Hepatic stellate cell (primary cell): ENCODE measurements around the gene MRPL38.
"Not testable (repeated sequence)": the region's sequence is repeated elsewhere in the genome, so short reads cannot be mapped to it uniquely, and the experiment has no call there.

Source experiments
- DNase-seq: peaks from one replicate; pipeline ENCODE4 v3.0.0; 2011; ENCODE audit warnings: low spot score

The MRPL38 gene

DNA sequence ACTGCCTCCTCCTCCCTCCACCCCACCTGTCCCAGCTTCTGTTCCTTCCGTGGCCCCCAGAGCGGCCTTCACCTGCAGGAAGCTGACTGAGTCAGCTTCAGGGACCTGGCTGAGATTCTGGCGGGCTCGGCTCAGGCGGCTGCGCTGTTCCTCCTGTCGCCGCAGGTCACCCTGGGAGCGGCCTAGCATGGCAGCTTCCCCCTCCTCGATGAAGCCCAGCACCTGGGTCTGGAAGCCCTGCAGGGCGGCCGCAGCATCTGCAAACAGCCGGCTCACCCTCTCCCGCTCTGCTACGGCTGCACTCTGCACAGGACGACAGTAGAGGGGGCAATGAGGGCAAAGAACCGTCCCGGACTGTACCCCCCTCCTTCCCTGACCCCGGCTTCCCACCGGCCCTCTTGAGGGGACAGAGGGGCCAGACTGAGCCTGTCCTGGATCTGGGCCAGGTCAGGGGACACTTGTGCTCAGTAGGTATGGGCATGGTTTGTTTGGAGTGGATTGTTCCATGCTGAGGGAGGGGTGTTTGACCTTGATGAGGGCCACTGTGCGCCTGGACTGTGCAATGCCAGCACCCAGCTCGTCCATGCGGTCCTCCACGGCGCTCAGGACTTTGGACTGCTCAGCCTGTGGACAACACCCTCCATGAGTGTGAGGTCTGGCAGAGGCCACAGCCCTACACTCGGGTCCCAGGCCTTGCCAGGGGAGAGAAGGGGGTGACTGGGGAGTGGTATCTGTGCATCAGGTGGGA lies 28.3 kb downstream of the MRPL38 start:
- no peak for DNase-seq

DNA sequence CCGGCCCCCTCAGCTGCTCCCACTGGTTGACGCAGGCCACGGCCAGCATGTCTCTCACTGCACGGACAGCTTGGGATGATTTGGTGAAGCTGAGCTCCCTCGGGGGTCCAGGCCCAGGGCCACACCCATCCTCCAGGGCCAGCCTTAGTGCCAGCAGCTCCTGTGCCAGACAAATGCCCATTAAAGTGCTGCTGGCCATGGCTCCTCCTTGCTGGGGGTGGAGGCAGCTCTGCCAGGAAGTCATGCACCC lies 28.8 kb downstream of the MRPL38 start:
- no peak for DNase-seq

DNA sequence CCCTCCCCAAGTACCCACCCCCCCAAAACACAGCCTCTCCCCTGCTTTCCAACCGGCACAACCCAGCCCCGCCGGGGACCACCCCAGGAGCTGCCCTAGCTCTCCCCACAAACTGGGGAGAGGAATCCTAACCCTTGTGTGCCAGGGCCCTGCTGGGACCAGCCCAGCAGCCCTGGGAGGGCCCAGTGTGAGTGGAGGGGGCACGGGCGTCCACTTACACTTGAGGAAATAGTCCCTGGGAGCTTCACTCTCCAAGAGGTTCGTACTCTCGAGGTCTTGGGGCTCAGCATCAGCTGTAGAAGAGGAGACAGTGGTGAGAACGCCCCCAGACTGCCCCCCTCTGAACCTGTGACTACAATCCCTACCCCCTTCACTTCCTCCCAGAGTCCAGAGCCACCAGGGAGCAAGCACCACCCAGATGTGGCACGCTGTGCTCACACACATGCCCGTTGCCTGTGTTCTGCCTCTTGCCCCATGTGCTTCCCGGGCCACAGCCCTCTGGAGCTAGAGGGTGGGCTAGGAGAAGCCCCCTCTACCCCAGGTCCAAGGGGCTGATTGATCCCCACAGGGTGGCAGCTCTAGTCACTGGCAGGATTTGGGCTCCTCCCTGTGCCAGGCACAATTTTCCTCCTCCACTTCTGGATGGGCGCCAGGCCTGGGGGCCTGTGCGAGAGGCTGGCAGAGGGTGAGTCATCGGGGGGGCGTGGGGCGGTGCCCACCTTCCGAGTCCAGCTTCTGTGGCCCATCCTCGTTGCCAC lies 29.3 kb downstream of the MRPL38 start:
- no peak for DNase-seq

DNA sequence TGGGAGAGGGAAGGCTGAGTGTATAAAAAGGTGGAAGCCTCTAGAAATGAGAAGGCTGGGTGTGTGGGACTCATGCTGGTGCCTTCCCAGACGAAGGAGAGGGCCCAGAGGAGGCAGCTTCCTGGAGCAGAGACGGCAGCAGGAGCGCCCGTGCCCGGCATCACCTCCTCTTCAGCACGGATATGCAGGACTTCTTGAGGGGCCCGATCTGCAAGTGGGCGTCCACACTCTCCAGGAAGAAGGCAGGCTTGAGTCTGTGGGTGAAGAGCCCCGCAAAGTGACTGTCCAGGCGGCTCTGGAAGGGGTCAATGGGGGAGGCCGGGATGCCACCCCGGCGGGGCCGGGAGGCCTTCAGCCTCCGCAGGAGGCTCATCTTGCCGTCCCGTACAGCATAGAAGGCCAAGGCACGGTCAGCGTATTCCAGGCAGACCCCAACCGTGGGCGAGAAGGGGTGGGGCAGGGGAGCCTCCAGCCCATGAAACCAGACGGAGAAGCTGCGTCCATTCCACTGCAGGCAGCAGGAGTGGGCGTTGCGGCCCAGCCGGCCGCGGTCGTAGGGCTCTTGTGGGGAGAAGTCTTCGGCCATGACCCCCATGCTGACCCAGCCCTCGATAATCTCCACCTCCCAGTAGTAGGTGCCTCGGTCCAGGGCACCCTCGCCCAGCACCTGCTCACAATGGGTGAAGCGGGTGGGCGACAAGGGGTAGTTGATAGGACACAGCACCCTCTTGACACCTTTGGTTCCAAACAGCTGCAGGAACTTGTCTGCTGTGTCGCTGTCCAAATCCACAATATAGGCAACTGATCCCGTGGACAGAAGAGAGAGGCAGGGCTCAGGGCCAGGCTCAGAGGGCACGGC lies 30.1 kb downstream of the MRPL38 start:
- no peak for DNase-seq

DNA sequence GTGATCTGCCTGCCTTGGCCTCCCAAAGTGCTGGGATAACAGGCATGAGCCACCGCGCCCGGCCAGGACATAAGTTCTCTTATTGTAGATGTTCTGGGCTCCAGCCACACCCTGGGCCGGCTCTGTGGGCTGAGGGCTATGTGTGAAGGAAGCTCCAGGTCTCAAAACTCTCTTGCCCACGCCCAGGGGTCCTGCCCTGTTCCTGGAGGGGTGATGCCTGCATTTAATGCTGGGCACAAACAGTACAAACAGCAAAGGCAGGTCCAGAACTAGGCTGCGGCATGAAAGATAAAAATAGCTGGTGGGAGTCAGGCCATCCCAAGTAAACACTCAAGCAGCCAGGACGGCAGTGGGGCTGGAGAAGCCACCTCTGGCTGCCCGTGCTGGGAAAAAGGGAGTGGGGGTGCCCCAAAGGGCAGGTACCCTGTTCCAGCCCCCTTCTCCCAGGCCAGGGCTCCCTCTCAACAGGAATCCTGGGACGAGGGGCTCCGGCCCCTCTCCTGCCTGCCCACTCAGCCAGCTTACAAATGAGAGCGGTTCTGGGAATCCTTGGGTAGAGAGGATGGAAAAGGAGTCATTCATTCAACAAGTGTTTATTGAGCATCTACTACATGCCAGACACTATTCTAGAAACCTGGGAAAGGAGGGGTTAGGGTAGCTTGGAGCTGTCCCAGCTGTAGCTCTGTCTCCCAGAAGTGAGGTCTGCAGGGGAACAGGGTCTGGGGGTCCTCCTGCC lies 30.9 kb downstream of the MRPL38 start:
- DNase-seq: no peak

DNA sequence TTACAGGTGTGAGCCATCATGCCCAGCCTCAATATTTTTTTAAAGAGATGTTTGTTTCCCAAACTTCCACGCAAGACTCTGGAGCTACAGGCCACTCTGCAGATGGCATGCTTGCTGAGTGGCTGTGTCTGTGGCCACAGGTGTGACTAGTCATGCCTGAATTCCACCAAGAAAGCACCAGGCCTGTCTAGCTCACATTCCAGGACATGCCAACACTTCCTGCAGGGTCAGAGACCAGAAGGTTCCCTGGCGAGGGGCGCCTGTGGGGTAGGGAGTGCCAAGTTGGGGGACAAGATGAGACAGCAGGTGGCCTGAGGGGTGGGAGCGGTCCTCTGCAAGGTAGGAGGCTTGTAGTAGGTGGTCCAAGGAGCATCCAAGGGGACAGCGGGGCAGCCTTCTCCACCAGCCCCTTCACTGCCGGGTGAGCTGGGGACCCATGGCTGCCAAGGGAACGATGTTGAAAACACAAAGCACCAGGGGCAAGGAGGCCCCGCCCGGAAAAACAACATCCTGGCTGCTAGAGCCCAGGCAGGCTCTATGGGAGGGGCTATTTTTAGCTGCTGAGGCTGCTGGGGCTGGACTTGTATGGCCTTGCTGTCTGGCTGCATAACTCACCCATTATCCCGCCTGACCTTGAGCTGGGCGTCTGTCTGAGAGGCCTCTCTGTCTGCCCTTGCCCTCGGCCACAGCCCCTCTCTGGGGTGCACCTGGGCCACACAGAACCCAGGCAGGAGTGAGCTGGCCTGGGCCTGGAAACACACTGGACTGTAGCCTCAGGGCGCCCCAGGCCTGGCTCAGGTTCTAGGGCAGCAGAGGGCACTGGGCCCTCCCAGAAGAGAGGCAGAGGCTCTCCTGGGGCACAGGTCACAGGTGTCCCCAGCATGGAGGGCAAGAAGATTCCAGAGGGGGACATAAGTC lies 32.0 kb downstream of the MRPL38 start:
- DNase-seq: peak; percentile 97

DNA sequence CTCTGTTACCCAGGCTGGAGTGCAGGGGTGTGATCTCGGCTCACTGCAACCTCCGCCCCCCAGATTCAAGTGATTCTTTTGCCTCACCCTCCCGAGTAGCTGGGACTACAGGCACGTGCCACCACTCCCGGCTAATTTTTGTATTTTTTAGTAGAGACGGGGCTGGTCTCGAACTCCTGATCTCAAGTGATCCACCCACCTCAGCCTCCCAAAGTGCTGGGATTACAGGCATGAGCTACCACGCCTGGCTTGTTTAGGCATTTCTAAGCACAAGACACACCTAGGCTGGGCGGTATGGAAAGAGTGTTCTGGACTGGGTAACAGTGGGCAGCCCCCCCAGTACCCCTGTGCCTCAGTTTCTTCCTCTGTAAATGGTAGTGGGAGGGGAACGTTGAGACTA lies 34.5 kb downstream of the MRPL38 start:
- not testable (repeated sequence) for DNase-seq

DNA sequence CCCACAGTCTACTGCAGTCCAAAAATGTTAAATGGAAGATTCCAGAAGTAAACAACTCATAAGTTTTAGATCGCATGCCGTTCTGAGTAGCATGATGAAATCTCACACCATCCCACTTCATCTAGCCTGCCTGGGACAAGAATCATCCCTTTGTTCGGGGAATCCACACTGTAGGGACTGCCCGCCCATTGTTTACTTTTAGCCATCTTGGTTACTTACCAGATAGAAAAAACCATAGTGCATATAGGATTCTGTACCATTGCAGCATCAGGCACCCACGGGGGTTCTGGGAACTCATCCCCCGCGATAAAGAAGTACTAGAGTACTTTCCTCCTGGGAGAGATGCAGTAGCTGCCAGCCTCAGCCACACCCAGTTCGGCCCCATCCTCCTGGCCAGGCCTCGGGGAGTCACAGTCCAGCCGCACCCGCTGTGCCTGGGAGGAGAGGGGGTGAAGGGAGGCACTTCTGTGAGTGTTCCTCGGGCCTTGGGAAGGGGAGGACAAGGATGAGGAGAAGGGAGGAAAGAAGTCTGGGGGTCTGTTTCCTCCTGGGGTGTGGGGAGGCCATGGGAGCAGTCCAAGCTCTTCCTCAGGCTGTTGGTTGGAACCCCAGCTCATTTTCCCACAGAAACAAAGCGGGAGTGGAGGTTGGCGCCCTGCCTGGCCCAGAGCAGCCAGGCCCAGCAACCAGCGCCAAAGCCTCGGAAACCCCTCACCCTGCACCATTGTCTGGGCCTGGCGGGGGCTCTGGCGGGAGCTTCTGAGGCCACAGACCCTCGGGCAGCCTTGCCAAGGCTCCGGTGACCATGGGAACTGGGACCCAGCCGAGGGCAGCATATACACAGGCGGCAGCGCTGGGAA lies 35.2 kb downstream of the MRPL38 start:
- no peak for DNase-seq

DNA sequence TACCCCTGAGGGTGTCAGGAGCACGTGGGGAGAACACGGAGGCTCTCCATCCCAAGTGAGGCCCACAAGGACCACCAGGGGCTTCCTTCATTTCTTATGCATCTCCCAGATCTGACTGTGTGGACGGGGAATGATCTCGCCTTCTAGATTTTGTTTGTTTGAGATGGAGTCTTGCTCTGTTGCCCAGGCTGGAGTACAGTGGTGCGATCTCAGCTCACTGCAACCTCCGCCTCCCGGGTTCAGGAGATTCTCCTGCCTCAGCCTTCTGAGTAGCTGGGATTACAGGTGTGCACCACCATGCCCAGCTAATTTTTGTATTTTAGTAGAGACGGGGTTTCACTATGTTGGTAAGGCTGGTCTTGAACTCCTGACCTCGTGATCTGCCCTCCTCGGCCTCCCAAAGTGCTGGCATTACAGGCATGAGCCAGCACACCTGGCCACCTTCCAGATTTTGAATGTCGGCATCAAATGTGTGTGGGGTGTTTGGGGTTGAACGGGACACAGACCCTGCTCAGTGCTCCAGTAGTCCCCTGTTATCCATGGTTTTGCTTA lies 35.9 kb downstream of the MRPL38 start:
- not testable (repeated sequence) for DNase-seq

DNA sequence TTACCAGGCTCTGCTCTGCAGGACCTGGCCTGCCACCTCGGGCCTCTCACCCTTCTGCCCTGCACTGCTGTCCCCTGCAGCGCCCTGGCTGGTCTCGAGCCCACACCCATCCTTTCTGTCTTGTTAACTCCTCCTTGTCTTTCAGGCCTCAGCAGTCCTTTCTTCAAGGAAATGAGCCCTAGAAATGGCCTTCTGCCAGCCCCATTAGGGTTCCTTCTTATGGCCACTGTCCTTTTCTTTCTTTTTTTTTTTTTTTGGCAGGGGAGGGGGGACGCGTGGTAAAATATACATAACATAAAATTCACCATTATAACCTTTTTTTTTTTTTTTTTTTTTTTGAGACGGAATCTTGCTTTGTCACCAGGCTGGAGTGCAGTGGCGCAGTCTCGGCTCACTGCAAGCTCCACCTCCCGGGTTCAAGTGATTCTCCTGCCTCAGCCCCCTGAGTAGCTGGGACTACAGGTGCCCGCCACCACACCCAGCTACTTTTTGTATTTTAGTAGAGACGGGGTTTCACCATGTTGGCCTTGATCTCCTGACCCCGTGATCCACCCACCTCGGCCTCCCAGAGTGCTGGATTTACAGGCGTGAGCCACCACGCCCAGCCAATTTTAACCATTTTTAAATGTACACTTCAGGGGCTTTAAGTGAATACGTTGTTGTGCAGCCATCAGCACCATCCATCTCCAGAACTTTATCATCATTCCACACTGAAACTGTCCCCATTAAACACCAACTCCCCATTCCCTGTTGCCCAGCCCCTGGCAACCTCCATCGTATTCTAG lies 39.1 kb downstream of the MRPL38 start:
- DNase-seq: not testable (repeated sequence)

DNA sequence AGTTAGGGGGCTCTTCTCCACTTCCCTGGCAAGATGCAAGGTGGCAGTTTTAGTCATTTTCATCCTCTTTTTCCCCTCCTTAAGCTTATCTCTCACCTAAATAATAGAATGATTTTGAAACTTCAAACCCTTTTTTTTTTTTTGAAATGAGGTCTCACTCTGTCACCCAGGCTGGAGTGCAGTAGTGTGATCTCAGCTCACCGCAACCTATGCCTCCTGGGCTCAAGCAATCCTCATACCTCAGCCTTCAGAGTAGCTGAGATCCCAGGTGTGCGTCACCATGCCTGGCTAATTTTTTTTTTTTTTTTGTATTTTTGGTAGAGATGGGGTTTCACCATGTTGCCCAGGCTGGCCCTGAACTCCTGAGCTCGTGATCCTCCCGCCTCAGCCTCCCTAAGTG lies 39.8 kb downstream of the MRPL38 start:
- not testable (repeated sequence) for DNase-seq

DNA sequence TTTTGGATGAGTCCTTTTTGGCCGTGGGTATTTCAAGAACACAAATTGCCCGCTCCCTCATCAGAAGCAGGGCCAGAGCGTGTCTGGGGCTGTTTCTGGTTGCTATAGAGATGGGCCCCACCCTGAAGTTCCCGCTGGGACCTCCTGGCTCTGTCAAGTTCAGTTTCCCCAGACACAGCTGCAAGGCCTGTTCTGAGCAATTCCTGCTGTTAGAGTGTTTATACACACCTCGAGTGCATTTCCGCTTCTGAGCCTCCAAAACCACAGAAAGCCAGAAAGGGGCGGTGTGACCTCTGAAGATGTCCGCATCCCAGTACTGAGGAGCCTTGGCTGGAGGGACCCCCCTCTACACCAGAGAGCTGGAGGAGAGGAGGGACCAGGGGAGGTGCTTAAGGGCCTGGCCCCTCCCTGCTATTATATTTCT lies 40.2 kb downstream of the MRPL38 start:
- DNase-seq: peak; percentile 87

DNA sequence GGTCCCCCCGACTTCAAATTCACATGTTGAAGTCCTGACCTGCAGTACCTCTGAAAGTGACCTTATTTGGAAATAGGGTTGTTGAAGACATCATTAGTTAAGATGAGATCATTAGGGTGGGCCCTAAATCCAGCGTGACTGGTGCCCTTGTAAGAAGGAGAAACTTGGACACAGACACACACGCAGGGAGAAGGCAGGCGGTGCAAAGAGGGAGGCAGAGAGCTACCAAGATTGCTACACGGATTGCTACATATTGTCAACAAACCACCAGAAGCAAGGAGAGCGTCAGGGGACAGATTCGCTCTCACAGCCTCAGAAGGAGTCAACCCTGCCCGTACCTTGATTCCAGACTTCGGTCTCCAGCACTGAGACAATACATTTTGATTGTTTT lies 42.8 kb downstream of the MRPL38 start:
- DNase-seq: no peak

DNA sequence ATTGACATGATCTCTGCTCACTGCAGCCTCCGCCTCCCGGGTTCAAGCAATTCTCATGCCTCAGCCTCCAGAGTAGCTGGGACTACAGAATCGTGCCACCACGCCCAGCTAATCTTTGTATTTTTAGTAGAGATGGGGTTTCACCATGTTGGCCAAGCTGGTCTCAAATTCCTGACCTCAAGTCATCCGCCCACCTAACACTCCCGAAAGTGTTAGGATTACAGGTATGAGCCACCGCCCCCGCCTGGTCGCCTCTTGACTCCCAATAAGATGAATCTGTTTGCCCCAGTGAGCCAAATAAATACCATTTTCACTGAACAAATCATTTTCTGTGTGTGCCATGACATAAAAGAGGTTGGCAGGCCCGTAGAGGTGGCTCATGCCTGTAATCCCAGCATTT lies 45.3 kb downstream of the MRPL38 start:
- not testable (repeated sequence) for DNase-seq

DNA sequence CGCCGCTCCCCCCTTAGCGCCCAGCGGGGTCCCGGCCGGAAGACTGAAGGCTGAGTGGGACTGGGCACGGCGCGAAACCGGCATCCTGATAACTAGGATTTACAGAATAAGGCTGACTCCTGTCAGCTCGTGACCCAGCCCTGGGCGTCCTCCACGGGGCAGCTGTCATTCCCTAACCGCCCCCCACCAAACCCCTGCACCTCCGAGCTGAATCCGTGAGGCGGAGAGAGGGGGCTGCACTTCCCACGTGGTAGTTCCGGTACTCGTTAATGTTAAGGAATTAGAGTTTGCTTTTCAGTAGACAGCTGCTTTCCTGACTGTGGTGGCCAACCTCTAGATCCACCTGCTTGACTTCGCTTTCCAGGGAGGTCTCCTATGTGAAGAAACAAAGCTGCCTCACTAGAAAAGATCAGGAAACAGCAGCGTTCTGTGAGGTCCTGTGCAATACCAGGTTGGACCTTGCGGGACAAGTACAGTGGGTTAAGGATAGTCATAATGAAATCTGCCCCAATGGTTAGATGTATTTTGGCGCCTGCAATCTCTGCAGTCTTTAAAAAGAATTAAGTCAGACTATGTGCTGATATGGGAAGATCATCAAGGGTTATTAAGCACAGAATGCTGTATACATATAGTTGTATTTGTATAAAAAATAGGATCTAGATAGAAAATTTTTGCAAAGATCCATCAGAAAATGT lies 48.5 kb downstream of the MRPL38 start:
- peak; percentile 54 for DNase-seq

DNA sequence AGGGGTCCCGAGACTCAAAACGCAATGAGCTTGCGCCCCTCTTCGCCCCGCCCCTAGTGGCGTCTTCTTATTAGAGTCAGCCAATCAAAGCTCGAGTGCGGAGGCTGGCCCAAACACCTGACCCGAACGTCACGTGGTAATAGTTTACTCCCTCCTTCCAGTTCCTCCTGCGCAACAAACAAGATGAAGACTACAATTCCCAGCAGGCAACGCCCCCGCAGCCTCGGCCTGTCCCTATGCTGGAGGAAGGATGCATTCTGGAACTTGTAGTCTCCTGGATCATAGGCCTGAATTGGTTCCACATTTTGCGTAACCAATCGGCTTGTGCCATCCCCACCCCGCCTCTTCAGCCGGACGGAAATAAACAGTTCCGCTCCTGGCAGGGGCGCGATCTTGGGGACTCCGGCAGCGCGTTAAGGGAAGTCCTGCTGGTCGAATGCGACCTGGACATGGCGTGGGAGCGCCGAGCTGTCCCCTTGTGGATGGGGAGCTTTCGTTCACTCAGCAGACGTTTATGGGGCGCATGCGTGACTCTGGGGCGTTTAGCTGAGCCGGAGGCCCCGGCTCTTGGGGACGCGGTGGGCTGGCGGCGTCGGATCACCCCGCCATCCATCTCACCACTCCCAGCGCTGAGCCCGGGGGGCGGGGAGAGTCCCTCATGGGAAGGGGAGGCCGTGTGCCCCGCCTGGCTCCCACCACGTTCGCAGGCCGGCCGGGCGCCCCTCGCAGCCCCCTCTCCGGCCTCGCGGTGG lies 49.2 kb downstream of the MRPL38 start, which contains the start of gene WBP2:
Gene WBP2 (minus strand): TSS at position 26 of the 752 bp plus-strand sequence. CDS start 38 bp downstream, outside the sequence.
- peak; percentile 99 for DNase-seq

DNA sequence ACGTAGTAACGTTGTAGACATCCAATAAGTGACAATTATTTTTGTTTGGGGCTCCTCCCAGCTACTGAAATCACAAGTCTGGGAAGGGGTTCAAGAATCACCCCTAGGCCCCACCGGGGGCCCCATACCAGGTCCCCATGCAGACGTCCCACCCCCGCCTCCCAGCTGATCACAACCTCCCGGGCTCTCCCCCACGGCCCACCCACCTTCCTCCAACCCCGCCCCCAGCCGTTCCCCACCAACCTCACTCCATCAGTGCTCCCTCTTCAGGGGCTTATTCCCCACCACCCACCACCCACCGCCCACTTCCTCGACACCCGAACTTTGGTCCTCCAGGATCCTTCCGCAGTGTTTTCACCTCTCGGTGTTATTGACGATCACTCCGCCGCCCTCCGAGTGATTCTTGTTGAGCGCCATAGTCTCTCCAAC lies 49.8 kb downstream of the MRPL38 start:
- DNase-seq: no peak
